Liver (tissue), 9 donors: ENCODE data around the gene CDHR2. TPM values are rescaled to one million over a fixed set of nuclear protein-coding genes. Genes with fewer than 3 reads are reported as not detected.
A peak's percentile ranks its signal among the peaks of the same experiment; 100 is the strongest.

Source experiments
- DNase-seq: peaks from one replicate; pipeline ENCODE4 v3.0.0-alpha.2; 2017; ENCODE audit warnings: low spot score
- H3K27ac ChIP-seq, 2 donors: one replicate each; pipeline ENCODE4 v1.7.0; 2013; ENCODE audit warnings: inconsistent platforms in 2 of 2, low read length in 2 of 2, control low read depth in 1 of 2, low read depth in 1 of 2, mild to moderate bottlenecking in 1 of 2
- H3K27me3 ChIP-seq, 4 donors: one replicate each; pipeline versions ENCODE4 v1.6.1 to v1.7.0; 2013; ENCODE audit warnings: low read length in 3 of 4, inconsistent platforms in 1 of 4, mild to moderate bottlenecking in 1 of 4, moderate library complexity in 1 of 4; ENCODE audit not compliant: control insufficient read depth in 4 of 4, insufficient read depth in 4 of 4
- H3K36me3 ChIP-seq, 4 donors: one replicate each; pipeline versions ENCODE4 v1.6.1 to v1.7.0; 2013; ENCODE audit warnings: low read length in 3 of 4, mild to moderate bottlenecking in 3 of 4, low read depth in 1 of 4, moderate library complexity in 1 of 4; ENCODE audit not compliant: control insufficient read depth in 4 of 4, insufficient read depth in 3 of 4
- H3K4me1 ChIP-seq, 4 donors: one replicate each; pipeline versions ENCODE4 v1.6.1 to v1.7.0; 2013; ENCODE audit warnings: low read length in 3 of 4, mild to moderate bottlenecking in 3 of 4, moderate library complexity in 1 of 4; ENCODE audit not compliant: control insufficient read depth in 4 of 4, insufficient read depth in 4 of 4
- H3K4me3 ChIP-seq, 3 donors: one replicate each; pipeline versions ENCODE4 v1.6.1 to v1.7.0; 2013; ENCODE audit warnings: low read length in 3 of 3, control low read depth in 1 of 3, low read depth in 1 of 3, mild to moderate bottlenecking in 1 of 3
- H3K9ac ChIP-seq, 2 donors: one replicate each; pipeline ENCODE4 v1.7.0; 2013; ENCODE audit warnings: low read length in 2 of 2, mild to moderate bottlenecking in 2 of 2, moderate library complexity in 2 of 2, control low read depth in 1 of 2, low read depth in 1 of 2
- H3K9me3 ChIP-seq, 4 donors: one replicate each; pipeline versions ENCODE4 v1.6.1 to v1.7.0; 2013; ENCODE audit warnings: low read length in 3 of 4; ENCODE audit not compliant: control insufficient read depth in 4 of 4
- ATF3 ChIP-seq: IDR thresholded peaks from 2 replicates; pipeline ENCODE4 v1.6.1; 2016; ENCODE audit warnings: antibody characterized with exemption
- EGR1 ChIP-seq, 2 donors: IDR thresholded peaks; 2 replicates each; pipeline ENCODE4 v1.6.1; 2016 to 2018; ENCODE audit warnings: antibody characterized with exemption in 2 of 2, low read depth in 2 of 2
- FOXA2 ChIP-seq: IDR thresholded peaks from 2 replicates; pipeline ENCODE4 v1.6.1; 2016; ENCODE audit warnings: antibody characterized with exemption
- GABPA ChIP-seq, 2 donors: IDR thresholded peaks in 1 of 2; conservative IDR thresholded peaks in 1 of 2; 2 replicates each; pipeline ENCODE4 v1.6.1; 2016; ENCODE audit warnings: antibody characterized with exemption in 2 of 2, mild to moderate bottlenecking in 1 of 2, moderate library complexity in 1 of 2
- HNF4A ChIP-seq, 2 donors: conservative IDR thresholded peaks; 2 replicates each; pipeline ENCODE4 v1.6.1; 2016; ENCODE audit warnings: antibody characterized with exemption in 2 of 2, mild to moderate bottlenecking in 2 of 2
- HNF4G ChIP-seq: IDR thresholded peaks from 2 replicates; pipeline ENCODE4 v1.6.1; 2016; ENCODE audit warnings: antibody characterized with exemption
- JUND ChIP-seq, 2 donors: IDR thresholded peaks; 2 replicates each; pipeline ENCODE4 v1.6.1; 2016; ENCODE audit warnings: antibody characterized with exemption in 2 of 2
- NR2F2 ChIP-seq: IDR thresholded peaks from 2 replicates; pipeline ENCODE4 v1.6.1; 2016; ENCODE audit warnings: antibody characterized with exemption
- RAD21 ChIP-seq, 2 donors: IDR thresholded peaks; 2 replicates each; pipeline ENCODE4 v1.6.1; 2016; ENCODE audit warnings: antibody characterized with exemption in 2 of 2, mild to moderate bottlenecking in 2 of 2
- REST ChIP-seq: IDR thresholded peaks from 2 replicates; pipeline ENCODE4 v1.6.1; 2016; ENCODE audit warnings: antibody characterized with exemption, mild to moderate bottlenecking
- SP1 ChIP-seq: IDR thresholded peaks from 2 replicates; pipeline ENCODE4 v1.6.1; 2018; ENCODE audit warnings: antibody characterized with exemption, mild to moderate bottlenecking
- ZBTB33 ChIP-seq: IDR thresholded peaks from 2 replicates; pipeline ENCODE4 v1.6.1; 2016; ENCODE audit warnings: antibody characterized with exemption
- WGBS: extraction: QIAGEN DNeasy Blood & Tissue Kit; methylation state at CpG from one replicate; pipeline ENCODE4 v1.1.7; 2013; 5-methylcytosine and 5-hydroxymethylcytosine counted together
- polyA plus RNA-seq, 2 donors: library from polyadenylated mRNA; stranded (reverse) in 1 of 2; unstranded in 1 of 2; fragments of 200-250 nt in 1 of 2; fragments of >200 nt in 1 of 2; fragmentation: Nextera tagmentation in 1 of 2; extraction: Ambion mirVana in 1 of 2; gene quantifications; one replicate each; pipeline versions ENCODE4 v1.2.1 to v1.2.3, GENCODE V29; 2013 to 2015
- total RNA-seq, 2 donors: library from RNA; depleted of rRNA; stranded (reverse); fragments of >200 nt; gene quantifications; one replicate each; pipeline ENCODE4 v1.2.3, GENCODE V29; 2014
- TF ChIP-seq, protein P1 (sequence below): IDR thresholded peaks from 2 replicates; pipeline ENCODE4 v1.6.1; 2016; ENCODE audit warnings: antibody characterized with exemption
- TF ChIP-seq, protein P2 (sequence below): fragments of 150-350 bp; IDR thresholded peaks from 2 replicates; pipeline ENCODE4 v1.5.1; 2017; ENCODE audit warnings: improper control_type of control experiment, low read depth, low read length; ENCODE audit not compliant: missing input control
- donor health status: healthy.
- donor health status: healthy.
- donor health status: healthy.
- donor health status: healthy.
- donor health status: healthy.

The CDHR2 gene
- total RNA-seq (10 to 100 TPM; 11.4 to 21.8 TPM), polyA plus RNA-seq (10 to 100 TPM in 1 of 2 donors, 1 to 10 TPM in 1; 8.8 to 23.8 TPM)

GRCh38 chr5:176548967-176549444, at the start of gene CDHR2:
Gene CDHR2, plus strand, starts transcription at chr5:176549342. Its CDS starts 16,011 bp downstream, at chr5:176565353.
- H3K4me1 ChIP-seq, result peaks cover 0 to 19% (median 11%) of the 10 kb centered on the region in 4 donors
- H3K9me3 ChIP-seq, result no peaks in the 10 kb centered on the region
- 55% methylated on average over 18 of the region's 18 CpGs for WGBS
- peak; percentile 52 for DNase-seq
- no peaks in the 10 kb centered on the region for H3K27me3 ChIP-seq
- H3K36me3 ChIP-seq, result no peaks in the 10 kb centered on the region
- peak within 1 kb of the TSS; percentile 8 to 21 for H3K9ac ChIP-seq
- peak within 1 kb of the TSS in 2 of 3 donors; percentile 5 to 33 for H3K4me3 ChIP-seq
- TF ChIP-seq GABPA (IDR thresholded peaks at IDR 0.05 in 1 of 2, conservative IDR thresholded peaks at IDR 0.05 in 1 of 2) (no peak), REST (peak; percentile 39), SP1 (peak; percentile 58), HNF4A (conservative IDR thresholded peaks at IDR 0.05) (peak; percentile 40 to 50)
- TF ChIP-seq, protein P1, sequence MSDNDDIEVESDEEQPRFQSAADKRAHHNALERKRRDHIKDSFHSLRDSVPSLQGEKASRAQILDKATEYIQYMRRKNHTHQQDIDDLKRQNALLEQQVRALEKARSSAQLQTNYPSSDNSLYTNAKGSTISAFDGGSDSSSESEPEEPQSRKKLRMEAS, result no peak
- H3K27ac ChIP-seq, result peak within 1 kb of the TSS; percentile 29 to 47

DNA sequence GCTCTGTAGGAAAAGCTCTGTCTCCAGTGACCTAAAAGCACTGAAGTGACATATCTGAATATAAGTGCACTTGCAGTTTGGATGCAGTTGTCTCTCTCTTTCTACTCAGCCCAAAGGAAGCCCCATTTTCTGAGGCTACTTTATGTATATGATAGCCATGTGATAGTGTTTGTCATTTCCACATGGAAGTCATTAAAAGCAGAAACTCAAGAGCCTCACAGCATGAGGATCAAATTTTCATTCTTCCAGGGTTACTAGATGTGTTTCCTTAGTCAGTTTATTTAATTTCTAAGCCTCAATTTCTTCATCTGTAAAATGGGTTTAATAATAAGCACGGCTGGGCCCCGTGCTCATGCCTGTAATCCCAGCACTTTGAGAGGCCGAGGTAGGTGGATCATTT, 48.6 kb upstream of the CDHR2 start:
- DNase-seq, result no peak
- peaks cover 15 to 70% (median 52%) of the 10 kb centered on the region in 4 donors for H3K36me3 ChIP-seq
- no peak for TF ChIP-seq ATF3
- no peak for TF ChIP-seq FOXA2
- no peak for TF ChIP-seq JUND (IDR thresholded peaks at IDR 0.05)
- no peaks in the 10 kb centered on the region for H3K27me3 ChIP-seq
- no peak overlapping the region for H3K27ac ChIP-seq
- H3K4me1 ChIP-seq, result no peaks in the 10 kb centered on the region
- WGBS, result 98% methylated on average over 3 of the region's 3 CpGs
- H3K9me3 ChIP-seq, result no peaks in the 10 kb centered on the region
- no peak overlapping the region for H3K9ac ChIP-seq
- H3K4me3 ChIP-seq, result no peak overlapping the region

- no peaks in the 10 kb centered on the region for H3K27me3 ChIP-seq
- no peaks in the 10 kb centered on the region for H3K4me1 ChIP-seq
- DNase-seq, result no peak
- peaks cover 15 to 66% (median 48%) of the 10 kb centered on the region in 4 donors for H3K36me3 ChIP-seq
- no peak overlapping the region for H3K9ac ChIP-seq
- 99% methylated on average over 1 of the region's 1 CpG for WGBS
- H3K4me3 ChIP-seq, result no peak overlapping the region
- TF ChIP-seq ATF3, result no peak
- no peak for TF ChIP-seq GABPA (IDR thresholded peaks at IDR 0.05 in 1 of 2, conservative IDR thresholded peaks at IDR 0.05 in 1 of 2)
- TF ChIP-seq NR2F2, result no peak
- no peak for TF ChIP-seq RAD21 (IDR thresholded peaks at IDR 0.05)
- no peak for TF ChIP-seq HNF4A (conservative IDR thresholded peaks at IDR 0.05)
- no peak for TF ChIP-seq EGR1 (IDR thresholded peaks at IDR 0.05; ENCODE audit: low read depth in 2 of 2)
- no peak for TF ChIP-seq HNF4G
- no peak for TF ChIP-seq ZBTB33
- TF ChIP-seq, protein P2, sequence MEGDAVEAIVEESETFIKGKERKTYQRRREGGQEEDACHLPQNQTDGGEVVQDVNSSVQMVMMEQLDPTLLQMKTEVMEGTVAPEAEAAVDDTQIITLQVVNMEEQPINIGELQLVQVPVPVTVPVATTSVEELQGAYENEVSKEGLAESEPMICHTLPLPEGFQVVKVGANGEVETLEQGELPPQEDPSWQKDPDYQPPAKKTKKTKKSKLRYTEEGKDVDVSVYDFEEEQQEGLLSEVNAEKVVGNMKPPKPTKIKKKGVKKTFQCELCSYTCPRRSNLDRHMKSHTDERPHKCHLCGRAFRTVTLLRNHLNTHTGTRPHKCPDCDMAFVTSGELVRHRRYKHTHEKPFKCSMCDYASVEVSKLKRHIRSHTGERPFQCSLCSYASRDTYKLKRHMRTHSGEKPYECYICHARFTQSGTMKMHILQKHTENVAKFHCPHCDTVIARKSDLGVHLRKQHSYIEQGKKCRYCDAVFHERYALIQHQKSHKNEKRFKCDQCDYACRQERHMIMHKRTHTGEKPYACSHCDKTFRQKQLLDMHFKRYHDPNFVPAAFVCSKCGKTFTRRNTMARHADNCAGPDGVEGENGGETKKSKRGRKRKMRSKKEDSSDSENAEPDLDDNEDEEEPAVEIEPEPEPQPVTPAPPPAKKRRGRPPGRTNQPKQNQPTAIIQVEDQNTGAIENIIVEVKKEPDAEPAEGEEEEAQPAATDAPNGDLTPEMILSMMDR, result no peak
- TF ChIP-seq JUND (IDR thresholded peaks at IDR 0.05), result no peak
- no peak for TF ChIP-seq FOXA2
- H3K9me3 ChIP-seq, result no peaks in the 10 kb centered on the region
- no peak overlapping the region for H3K27ac ChIP-seq
Observed at GRCh38 chr5:176501333-176501732, 47.8 kb upstream of the CDHR2 start.
